Retinal pigment epithelial cell (primary cell): ENCODE measurements around the gene DOCK2.

Experiments used
- DNase-seq: peaks from one replicate; pipeline ENCODE4 v3.0.0-alpha.2; 2010; ENCODE audit warnings: low read depth
- H3K4me3 ChIP-seq: 2 replicates; pipeline ENCODE4 v1.5.1; 2011; ENCODE audit warnings: mild to moderate bottlenecking, low read length, control low read depth, moderate library complexity
- TF ChIP-seq, protein P1 (sequence below): conservative IDR thresholded peaks from 2 replicates; pipeline ENCODE4 v1.5.1; 2011; ENCODE audit warnings: low read depth, low read length, control low read depth, inconsistent platforms

DOCK2 gene

DNA sequence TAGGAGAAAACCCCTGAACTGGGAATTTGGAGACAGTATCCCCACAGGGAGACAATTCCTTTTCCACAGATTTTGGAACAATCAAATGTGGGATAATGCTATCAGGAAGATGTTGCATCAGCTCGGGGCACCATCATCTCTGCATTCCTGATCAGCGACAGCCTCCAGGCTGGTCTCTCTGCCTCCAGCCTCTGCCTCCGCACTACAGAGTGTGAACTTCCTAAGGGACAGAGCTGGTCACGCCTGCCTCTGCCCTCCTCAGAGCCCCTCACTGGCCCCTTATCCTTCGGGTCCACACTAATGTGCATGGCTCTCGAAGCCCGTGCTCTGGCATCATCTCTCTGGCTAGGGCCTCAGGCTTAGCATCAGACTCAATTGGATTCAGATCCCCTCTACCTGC, 477.2 kb downstream of the DOCK2 start:
- H3K4me3 ChIP-seq, result no peak overlapping the region
- no peak for DNase-seq
- TF ChIP-seq, protein P1, sequence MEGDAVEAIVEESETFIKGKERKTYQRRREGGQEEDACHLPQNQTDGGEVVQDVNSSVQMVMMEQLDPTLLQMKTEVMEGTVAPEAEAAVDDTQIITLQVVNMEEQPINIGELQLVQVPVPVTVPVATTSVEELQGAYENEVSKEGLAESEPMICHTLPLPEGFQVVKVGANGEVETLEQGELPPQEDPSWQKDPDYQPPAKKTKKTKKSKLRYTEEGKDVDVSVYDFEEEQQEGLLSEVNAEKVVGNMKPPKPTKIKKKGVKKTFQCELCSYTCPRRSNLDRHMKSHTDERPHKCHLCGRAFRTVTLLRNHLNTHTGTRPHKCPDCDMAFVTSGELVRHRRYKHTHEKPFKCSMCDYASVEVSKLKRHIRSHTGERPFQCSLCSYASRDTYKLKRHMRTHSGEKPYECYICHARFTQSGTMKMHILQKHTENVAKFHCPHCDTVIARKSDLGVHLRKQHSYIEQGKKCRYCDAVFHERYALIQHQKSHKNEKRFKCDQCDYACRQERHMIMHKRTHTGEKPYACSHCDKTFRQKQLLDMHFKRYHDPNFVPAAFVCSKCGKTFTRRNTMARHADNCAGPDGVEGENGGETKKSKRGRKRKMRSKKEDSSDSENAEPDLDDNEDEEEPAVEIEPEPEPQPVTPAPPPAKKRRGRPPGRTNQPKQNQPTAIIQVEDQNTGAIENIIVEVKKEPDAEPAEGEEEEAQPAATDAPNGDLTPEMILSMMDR, result no peak

DNA sequence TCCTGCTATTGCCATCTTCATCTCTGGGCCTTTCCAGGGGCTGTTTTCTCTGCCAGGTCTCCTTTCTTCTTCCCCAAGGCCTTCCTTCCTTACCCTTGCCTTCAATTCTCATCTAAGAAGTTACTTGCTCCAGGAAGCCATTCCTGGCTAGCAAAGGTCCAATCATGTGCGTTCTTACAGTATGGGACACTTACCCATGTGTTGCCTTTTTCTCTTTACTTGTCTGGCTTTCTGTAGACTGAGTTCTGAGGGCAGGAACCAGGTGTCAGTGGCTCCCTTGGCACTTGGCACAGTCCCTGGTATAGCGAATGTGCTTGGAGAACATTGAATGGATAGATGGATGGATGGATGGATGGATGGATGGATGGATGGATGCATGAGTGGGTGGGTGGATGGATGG, 478.9 kb downstream of the DOCK2 start:
- H3K4me3 ChIP-seq, result no peak overlapping the region
- DNase-seq, result no peak
- TF ChIP-seq, protein P1, result no peak

DNA sequence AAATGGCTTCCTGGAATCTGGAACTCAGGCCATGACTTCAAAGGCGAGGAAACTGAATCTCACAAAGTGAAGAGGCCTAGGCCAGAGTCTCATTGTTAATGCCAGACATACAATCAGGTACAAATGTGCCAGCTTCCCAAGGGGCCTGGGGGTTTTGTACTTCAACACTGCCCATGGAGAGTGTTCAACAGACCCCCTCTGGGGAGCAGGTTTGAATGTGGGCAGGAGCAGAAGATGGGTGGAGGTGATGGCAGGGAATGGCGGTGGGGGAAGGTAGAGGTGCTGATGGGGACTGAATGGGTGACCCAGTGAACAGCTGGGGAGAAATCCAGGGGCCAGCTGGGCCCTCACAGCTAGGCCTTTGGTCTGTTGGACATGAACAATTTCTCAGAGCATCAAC, 480.7 kb downstream of the DOCK2 start:
- TF ChIP-seq, protein P1, result no peak
- H3K4me3 ChIP-seq, result no peak overlapping the region
- no peak for DNase-seq

DNA sequence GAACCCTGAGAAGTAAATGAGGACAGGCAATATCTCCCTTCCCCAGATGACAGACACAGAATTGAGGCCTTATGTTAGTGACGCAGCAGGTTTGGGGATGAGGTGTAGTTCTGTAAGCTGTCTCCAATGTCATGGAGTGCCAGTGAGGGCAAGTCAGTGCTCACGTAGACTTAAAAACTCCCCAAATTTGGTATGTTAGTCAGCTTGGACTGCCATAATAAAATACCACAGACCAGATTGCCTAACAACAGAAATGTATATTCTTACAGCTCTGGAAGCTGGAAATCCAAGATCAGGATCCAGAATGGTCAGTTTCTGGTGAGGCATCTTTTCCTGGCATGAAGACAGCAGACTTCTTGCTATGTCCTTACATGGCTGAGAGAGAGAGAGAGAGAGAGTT, 483.5 kb downstream of the DOCK2 start:
- TF ChIP-seq, protein P1, result no peak
- no peak for DNase-seq
- no peak overlapping the region for H3K4me3 ChIP-seq

DNA sequence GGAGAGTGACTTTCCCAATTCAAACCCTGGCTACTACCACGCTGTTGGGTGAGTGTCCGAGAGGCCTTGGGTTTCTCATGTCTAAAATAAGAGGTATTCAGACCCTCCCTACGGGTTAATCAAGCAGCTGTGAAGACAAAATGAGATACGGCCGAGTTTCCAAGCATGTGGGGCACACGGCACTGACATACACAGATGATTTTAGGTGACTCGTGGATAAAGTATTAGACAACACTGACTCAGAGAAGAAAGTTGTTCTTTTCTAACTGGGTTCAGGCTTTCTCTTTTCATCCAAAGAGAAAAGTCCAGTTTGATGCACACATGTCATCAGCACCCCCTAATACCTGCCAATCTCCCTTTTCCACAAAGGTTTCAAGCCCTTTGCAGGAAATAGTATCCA, 484.2 kb downstream of the DOCK2 start:
- no peak for DNase-seq
- no peak overlapping the region for H3K4me3 ChIP-seq
- TF ChIP-seq, protein P1, result no peak

DNA sequence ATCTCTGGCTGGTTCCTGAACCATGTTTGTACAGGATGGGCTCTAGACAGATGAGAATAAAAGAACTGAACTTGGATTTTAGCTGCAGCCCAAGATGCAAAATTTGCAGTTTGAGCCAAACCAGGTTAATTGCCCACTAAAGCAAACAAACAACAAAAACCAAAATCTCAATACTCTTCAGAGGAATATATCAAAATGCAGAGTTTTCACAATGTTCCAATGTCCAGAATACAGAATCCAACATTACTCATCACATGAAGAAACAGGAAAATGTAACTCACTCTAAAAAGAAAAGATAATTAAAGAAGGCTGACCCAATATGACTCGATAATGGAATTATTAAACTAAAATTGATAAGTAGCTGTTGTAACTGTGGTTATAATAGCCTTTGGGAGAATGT, 489.0 kb downstream of the DOCK2 start:
- no peak for DNase-seq
- no peak overlapping the region for H3K4me3 ChIP-seq
- TF ChIP-seq, protein P1, result no peak

DNA sequence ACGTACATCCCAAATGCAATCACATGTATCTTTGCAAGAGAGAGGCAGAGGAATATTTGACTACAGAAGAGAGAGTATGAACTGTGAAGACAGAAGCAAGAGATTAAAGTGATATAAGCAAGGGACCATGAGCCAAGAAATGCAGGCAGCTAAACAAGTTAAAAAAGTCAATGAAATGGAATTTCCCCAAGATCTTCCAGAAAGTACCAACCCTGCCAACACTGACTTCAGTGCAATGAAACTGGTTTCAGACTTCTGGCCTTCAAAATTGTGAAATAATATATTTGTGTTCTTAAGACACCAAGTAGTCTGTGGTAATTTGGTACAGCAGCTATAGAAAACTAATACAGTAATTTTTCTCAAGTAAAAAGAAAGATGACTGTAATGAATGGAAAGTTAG, 489.6 kb downstream of the DOCK2 start:
- H3K4me3 ChIP-seq, result no peak overlapping the region
- TF ChIP-seq, protein P1, result no peak
- no peak for DNase-seq
